Esophagus (tissue), 2 donors: ENCODE data around the gene MPP1. TPM values are rescaled to one million over a fixed set of nuclear protein-coding genes. Genes with fewer than 3 reads are reported as not detected.

Source experiments
- H3K27ac ChIP-seq, 2 donors: one replicate each; pipeline ENCODE4 v1.5.1; 2013; ENCODE audit warnings: low read depth in 2 of 2, mild to moderate bottlenecking in 2 of 2, inconsistent platforms in 1 of 2, low read length in 1 of 2, moderate library complexity in 1 of 2
- H3K27me3 ChIP-seq, 2 donors: one replicate each; pipeline ENCODE4 v1.6.1; 2013; ENCODE audit warnings: low read length in 2 of 2, control low read depth in 1 of 2, mild to moderate bottlenecking in 1 of 2; ENCODE audit not compliant: insufficient read depth in 2 of 2, control insufficient read depth in 1 of 2
- H3K36me3 ChIP-seq, 2 donors: one replicate each; pipeline ENCODE4 v1.6.1; 2013; ENCODE audit warnings: low read length in 1 of 2; ENCODE audit not compliant: control insufficient read depth in 2 of 2, insufficient read depth in 2 of 2
- H3K4me1 ChIP-seq, 2 donors: one replicate each; pipeline ENCODE4 v1.6.1; 2013; ENCODE audit warnings: low read length in 1 of 2; ENCODE audit not compliant: control insufficient read depth in 2 of 2, insufficient read depth in 2 of 2
- H3K4me3 ChIP-seq, 2 donors: one replicate each; pipeline ENCODE4 v1.5.1; 2013; ENCODE audit warnings: low read length in 2 of 2, mild to moderate bottlenecking in 2 of 2, low read depth in 1 of 2, moderate library complexity in 1 of 2
- H3K9me3 ChIP-seq, 2 donors: one replicate each; pipeline ENCODE4 v1.6.1; 2013; ENCODE audit warnings: mild to moderate bottlenecking in 2 of 2, low read depth in 1 of 2, low read length in 1 of 2, moderate library complexity in 1 of 2; ENCODE audit not compliant: control insufficient read depth in 2 of 2, insufficient read depth in 1 of 2
- WGBS, 2 donors: extraction: QIAGEN DNeasy Blood & Tissue Kit; methylation state at CpG; one replicate each; pipeline ENCODE4 v1.1.7; 2013; 5-methylcytosine and 5-hydroxymethylcytosine counted together
- polyA plus RNA-seq, 2 donors: library from polyadenylated mRNA; stranded (reverse); fragments of 200-250 nt; gene quantifications; one replicate each; pipeline ENCODE4 v1.2.3, GENCODE V29; 2013
- donor health status: healthy with polysubstance abuse.
- donor health status: Bipolar disorder and iron deficiency.

MPP1 gene
- polyA plus RNA-seq, 2 donors = 4.1 to 6.4 TPM

DNA sequence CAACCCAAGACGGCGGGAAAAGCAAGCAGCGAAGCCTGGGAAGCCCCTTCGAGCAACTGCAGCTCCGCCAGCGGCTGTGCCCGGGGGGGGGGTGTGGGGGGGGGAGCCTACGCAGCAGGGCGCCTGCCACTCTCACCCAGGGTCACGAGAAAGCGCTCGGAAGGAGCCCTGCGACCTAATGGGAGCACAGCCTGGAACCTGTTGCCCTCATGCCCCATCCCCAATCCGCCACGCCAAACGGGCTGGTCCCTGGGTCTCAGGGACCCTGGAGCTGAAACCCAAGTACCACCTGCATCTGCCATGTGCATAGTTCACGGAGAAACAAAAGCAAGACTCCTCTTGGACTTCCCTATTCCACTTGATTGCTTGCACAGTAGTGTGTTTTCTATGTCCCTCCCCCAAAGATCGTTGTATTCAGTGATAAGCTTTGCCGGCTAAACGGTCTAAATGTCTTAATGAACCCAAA lies 54.0 kb downstream of the MPP1 start:
- Histone ChIP-seq H3K9me3 (peaks cover 0 to 4% of the 10 kb centered on the region in 2 donors), H3K4me3 (peak overlapping the region; percentile 38 to 55), H3K27ac (peak overlapping the region; percentile 70 to 79), H3K27me3 (peaks cover 0 to 6% of the 10 kb centered on the region in 2 donors), H3K36me3 (no peaks in the 10 kb centered on the region), H3K4me1 (peaks cover 0 to 3% of the 10 kb centered on the region in 2 donors)
- 25 to 30% methylated on average over 11 to 13 of the region's 20 CpGs for WGBS, 2 donors

DNA sequence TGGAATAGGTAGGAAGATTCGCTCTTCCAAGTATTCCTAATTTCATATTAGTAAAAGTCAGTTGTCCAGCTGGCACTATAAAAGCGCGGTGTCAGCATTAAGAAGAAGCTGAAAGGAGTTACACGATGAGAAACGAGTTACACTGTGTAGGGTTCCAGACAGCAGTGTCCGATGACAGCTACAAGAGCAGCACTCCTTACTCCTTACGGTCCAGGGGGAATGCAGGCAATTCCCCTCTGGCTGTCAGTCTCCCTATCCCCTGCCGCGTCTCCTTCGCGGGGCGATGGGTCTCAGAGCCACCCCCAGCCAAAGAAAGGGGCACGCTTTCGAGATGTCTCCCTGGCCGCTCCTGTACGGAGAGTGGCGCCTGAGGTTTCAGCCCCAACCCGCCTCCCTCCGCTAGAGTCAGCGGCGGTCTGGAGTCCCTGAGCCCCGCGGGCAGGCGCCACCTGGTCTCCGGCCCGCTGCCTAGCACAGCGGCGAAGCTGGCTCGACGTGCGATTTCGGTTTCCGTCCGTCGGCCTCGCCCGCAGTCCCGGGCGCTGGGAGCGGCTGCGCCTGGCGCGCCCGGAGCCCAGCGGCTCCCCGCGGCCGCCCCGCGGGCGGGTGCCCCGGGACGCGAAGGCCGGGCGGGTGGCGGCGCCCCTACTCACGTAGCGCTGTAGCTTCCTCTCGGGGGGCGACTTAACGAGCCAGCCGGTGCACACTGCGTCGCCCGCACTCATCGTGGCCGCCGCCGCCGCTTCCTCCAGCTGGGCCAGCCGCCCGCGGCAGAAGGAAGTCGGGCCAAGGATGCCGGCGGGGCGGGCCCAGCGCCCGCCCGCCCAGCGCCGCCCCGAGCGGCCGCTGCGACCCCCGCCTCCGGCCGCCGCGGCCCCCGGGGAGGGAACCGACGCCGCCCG lies 54.7 kb downstream of the MPP1 start, which contains the start of gene GAB3:
GAB3 (minus strand) TSS at position 777 of the 902 bp plus-strand sequence; CDS start at position 725, 52 bp downstream.
- peak within 1 kb of the TSS; percentile 70 to 79 for H3K27ac ChIP-seq
- H3K27me3 ChIP-seq = peaks cover 0 to 6% of the 10 kb centered on the region in 2 donors
- H3K9me3 ChIP-seq = peaks cover 0 to 4% of the 10 kb centered on the region in 2 donors
- 1 to 21% methylated on average over 62 to 95 of the region's 98 CpGs for WGBS, 2 donors
- H3K4me3 ChIP-seq = peak within 1 kb of the TSS; percentile 38 to 55
- H3K36me3 ChIP-seq = no peaks in the 10 kb centered on the region
- peaks cover 0 to 3% of the 10 kb centered on the region in 2 donors for H3K4me1 ChIP-seq

DNA sequence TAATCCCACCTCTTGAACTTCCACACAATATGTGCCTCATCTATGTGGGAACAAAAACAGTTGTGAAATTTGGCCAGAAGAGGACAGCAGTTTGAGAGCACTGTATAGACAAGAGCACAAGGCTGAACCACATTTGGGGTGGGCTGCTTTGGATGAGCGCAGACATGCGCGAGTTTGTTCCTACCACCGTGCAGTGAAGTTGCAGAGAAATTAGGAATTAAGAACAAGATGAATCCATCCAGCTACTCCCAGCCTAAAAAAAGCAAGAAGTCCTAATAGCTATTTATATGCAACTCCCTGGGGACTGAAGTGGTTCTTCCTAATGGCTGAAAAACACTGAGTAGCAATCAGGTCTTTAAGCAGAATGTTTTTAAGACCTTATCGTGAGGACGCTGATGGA lies 55.4 kb downstream of the MPP1 start:
- H3K9me3 ChIP-seq = peaks cover 0 to 4% of the 10 kb centered on the region in 2 donors
- H3K27ac ChIP-seq = no peak overlapping the region
- 30 to 39% methylated on average over 6 of the region's 6 CpGs for WGBS, 2 donors
- peak overlapping the region; percentile 38 to 55 for H3K4me3 ChIP-seq
- peaks cover 0 to 3% of the 10 kb centered on the region in 2 donors for H3K4me1 ChIP-seq
- peaks cover 0 to 6% of the 10 kb centered on the region in 2 donors for H3K27me3 ChIP-seq
- no peaks in the 10 kb centered on the region for H3K36me3 ChIP-seq

DNA sequence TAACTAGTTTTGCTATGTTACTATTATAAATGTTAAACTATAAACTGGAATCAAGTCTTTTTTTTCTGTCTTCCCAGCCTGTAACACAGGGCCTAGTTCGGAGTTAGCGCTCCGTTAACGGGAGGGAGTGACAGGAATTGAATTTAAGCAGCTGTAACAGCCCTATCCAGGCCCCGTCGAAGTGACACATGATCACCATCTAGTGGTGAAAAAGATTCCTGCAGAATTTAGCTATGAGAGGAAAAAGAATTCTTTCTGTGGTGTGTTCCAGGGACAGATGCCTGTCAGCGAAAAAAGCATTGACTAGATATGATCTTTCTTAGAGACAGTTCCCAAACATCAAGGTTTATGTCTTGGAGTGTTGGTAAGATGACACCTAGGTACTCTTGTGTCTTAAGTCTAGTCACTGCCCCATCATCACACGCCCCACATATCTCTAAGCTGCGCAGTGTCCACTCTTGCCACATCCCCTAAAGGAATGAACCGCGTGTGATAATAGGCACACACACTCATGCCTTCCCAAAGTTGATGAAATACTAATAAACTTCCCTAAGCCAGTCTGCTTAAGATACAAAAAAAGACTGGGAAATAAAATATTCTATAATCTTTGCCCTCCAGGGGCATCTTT lies 56.5 kb downstream of the MPP1 start:
- Histone ChIP-seq H3K4me3 (no peak overlapping the region), H3K9me3 (peaks cover 0 to 4% of the 10 kb centered on the region in 2 donors), H3K4me1 (peaks cover 0 to 3% of the 10 kb centered on the region in 2 donors), H3K27me3 (peaks cover 0 to 6% of the 10 kb centered on the region in 2 donors), H3K36me3 (no peaks in the 10 kb centered on the region), H3K27ac (no peak overlapping the region)
- WGBS, 2 donors = 19 to 29% methylated on average over 11 of the region's 11 CpGs

DNA sequence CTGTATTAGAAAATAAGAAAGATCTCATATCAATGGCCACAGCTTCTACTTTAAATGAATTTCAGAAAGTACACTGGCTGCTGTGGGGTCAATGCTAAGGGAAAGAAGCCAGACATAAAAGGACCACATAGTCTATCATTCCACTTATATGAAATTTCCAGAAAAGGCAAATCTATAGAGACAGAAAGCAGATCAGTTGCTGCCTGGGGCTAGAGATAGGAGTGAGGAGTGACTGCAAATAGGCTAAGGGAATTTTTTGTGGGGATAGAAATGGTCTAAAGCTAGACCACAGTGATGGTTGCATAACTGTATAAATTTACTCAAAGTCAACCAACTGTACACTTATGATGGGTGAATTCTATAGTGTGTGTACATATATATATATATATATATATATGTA lies 62.7 kb downstream of the MPP1 start:
- no peak overlapping the region for H3K27ac ChIP-seq
- H3K9me3 ChIP-seq = no peaks in the 10 kb centered on the region
- H3K27me3 ChIP-seq = no peaks in the 10 kb centered on the region
- no peaks in the 10 kb centered on the region for H3K36me3 ChIP-seq
- H3K4me1 ChIP-seq = no peaks in the 10 kb centered on the region
- H3K4me3 ChIP-seq = no peak overlapping the region

DNA sequence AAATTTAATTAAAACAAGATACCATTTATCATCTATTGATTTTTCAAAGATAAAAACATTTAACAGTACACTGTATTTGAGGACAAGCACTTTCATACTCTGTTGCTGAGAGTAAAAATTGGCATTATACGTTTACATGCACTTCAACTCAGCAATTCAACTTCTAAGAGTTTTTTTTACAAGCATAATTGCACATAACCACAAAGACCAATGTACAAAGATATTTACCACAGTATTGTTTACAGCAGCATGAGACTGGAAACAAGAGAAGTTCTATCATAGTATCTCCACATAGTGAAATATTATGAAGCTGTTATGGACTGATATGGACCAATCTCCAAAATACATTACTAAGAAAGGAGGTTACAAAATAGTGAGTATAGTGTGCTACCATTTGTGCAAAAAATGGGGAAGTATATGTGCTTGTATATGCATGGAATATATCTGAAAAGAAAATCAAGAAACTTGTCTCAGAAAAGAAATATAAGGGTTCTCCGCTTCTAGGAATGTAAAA lies 65.3 kb downstream of the MPP1 start:
- Histone ChIP-seq H3K27ac (no peak overlapping the region), H3K27me3 (no peaks in the 10 kb centered on the region), H3K9me3 (no peaks in the 10 kb centered on the region), H3K36me3 (no peaks in the 10 kb centered on the region), H3K4me1 (peaks cover 0 to 6% of the 10 kb centered on the region in 2 donors), H3K4me3 (no peak overlapping the region)
- 70 to 78% methylated on average over 2 of the region's 2 CpGs for WGBS, 2 donors

DNA sequence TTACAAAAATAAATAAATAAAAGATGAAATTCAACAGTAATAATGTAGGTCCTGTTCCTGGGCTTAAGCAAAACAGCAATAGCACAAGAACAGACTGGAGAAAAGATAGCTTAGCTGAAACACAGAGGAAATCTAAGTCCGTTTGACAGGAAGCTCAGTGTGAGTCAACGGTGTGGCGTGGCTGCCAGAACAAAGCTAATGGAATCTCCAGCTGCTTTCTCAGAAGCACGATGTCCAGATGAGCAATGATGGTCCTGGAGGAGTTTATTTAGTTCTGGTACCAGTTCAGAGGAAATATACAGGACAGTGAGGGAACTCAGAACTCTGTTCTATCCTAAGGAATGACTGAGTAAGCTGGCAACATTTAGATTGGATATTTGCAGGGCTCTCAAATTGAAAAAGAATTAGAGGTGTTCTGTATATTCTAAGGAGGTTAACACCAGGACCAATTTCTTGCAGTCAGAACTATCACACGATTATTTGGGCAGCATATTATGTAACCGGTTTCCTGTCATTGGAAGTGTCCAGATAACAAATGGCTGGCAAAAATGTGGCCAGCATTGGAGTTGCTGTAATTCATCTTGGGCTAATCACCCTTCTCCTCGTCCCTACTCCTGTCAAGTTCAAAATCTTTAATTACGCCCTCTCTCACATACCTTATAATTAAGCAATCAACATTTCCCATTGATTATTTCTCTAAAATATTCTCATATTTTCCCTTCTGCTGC lies 67.1 kb downstream of the MPP1 start:
- H3K4me3 ChIP-seq = no peak overlapping the region
- no peaks in the 10 kb centered on the region for H3K27me3 ChIP-seq
- H3K9me3 ChIP-seq = no peaks in the 10 kb centered on the region
- H3K4me1 ChIP-seq = peaks cover 0 to 6% of the 10 kb centered on the region in 2 donors
- H3K27ac ChIP-seq = no peak overlapping the region
- WGBS, 2 donors = 22 to 45% methylated on average over 8 of the region's 8 CpGs
- no peaks in the 10 kb centered on the region for H3K36me3 ChIP-seq

DNA sequence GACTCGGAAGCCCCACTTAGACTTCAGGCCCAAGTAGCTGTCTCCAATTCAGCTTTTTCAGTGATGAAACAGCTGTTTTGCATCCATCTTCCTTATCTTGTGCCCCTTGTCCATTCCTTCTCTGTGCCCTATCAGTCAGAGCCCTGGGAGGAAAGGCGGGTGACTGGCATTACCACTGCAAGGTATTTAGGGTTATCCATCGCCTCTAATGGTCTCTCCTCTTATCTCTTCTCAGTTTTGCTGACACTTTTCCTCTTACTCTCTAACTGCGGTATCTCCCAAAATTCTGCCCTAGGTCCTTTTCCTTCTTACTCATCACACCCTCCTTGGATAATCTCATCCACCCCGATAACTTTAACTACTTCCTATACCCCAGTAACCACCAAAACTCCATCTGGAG lies 68.1 kb downstream of the MPP1 start:
- Histone ChIP-seq H3K27ac (peak overlapping the region in 1 of 2 donors; percentile 39), H3K4me3 (no peak overlapping the region)

More for the DNA sequence above, 68.1 kb downstream of the MPP1 start:
- Histone ChIP-seq H3K27me3 (no peaks in the 10 kb centered on the region), H3K4me1 (peaks cover 0 to 6% of the 10 kb centered on the region in 2 donors), H3K36me3 (no peaks in the 10 kb centered on the region), H3K9me3 (no peaks in the 10 kb centered on the region)
- WGBS, 2 donors = 90% methylated on average over 5 of the region's 5 CpGs
